GM19025 (cell line): Measurements from ENCODE around the gene SH2B3.
"Not testable (repeated sequence)": the region's sequence is repeated elsewhere in the genome, so short reads cannot be mapped to it uniquely, and the experiment has no call there.

Experiments used
- ATAC-seq: cut with Tn5 transposase; IDR thresholded peaks from one replicate; pipeline ENCODE4 v1.9.1; 2021; ENCODE audit warnings: mild to moderate bottlenecking, low read depth, moderate library complexity; ENCODE audit not compliant: unreplicated experiment

The SH2B3 gene

DNA sequence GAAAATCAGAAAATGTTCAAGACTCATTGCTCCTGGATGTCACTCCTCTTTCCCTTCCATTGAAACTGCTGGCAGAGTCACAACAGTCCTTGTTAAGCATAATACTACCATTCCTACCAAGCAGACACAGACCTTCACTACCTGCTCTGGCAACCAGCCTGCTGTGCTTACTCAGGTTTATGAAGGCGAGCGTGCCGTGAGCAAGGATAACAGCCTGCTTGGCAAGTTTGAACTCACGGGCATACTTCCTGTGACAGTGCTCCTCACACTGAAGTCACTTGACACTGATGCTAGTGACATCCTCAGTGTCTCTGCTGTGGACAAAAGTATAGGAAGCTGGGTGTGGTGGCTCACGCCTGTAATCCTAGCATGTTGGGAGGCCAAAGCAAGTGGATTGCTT lies 21.1 kb upstream of the SH2B3 start:
- no peak for ATAC-seq

DNA sequence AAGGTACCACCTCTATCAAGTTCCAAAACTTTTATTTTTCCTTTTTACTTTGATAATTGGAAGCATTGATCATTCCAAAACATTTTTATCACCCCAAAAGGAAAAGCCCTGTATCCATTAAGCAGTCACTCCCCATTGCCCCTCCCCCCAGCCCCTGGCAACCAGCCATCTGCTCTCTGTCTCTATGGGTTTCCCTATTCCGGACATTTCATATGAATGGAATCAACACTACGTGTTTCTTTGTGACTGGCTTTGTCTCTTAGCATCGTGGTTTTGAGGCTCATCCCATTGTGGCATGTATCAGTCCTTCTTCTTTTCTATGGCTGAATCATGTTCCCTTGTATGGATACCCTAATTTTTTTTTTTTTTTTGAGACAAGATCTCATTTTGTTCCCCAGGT lies 18.8 kb upstream of the SH2B3 start:
- no peak for ATAC-seq

- no peak for ATAC-seq
Measured at GRCh38 chr12:111387747-111388323, 17.9 kb upstream of the SH2B3 start.

DNA sequence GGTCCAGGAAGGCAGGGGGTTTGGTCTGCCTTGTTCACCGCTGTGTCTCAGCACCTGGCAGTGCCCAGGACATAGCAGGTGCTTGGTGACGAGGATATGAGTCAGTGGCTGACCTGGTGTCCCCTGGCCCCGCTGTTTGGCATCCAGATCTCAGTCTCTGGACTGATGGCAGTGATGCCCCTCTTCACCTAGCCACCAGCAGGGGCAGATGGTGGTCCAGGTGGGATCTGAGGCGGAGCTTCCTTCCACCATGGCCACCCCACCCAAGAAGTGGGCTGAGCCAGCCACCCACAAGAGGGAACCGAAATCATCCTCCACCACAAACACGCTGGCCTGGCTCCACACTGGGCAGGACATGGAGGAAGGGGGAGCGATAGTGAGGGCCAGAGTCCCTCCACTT lies 16.1 kb upstream of the SH2B3 start:
- ATAC-seq, result no peak

DNA sequence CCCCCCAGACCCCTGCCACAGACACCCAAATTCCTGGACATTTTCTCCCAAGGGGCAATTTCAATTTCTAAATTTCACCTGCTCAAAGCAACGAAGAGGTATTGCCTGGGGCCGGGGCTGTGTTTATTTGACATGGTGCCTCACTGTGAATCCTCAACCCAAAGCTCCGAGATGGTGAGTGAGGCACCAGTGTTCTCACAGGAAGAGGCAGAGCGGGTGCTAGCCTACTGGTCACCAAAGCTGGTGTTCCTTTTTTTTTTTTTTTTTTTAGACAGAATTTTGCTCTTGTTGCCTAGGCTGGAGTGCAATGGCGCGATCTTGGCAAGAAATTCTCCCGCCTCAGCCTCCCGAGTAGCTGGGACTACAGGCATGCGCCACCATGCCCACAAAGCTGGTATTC lies 14.8 kb upstream of the SH2B3 start:
- no peak for ATAC-seq

- no peak for ATAC-seq
Measured at GRCh38 chr12:111393700-111394300, 11.9 kb upstream of the SH2B3 start.

- no peak for ATAC-seq
Measured at GRCh38 chr12:111394480-111394879, 11.2 kb upstream of the SH2B3 start.

DNA sequence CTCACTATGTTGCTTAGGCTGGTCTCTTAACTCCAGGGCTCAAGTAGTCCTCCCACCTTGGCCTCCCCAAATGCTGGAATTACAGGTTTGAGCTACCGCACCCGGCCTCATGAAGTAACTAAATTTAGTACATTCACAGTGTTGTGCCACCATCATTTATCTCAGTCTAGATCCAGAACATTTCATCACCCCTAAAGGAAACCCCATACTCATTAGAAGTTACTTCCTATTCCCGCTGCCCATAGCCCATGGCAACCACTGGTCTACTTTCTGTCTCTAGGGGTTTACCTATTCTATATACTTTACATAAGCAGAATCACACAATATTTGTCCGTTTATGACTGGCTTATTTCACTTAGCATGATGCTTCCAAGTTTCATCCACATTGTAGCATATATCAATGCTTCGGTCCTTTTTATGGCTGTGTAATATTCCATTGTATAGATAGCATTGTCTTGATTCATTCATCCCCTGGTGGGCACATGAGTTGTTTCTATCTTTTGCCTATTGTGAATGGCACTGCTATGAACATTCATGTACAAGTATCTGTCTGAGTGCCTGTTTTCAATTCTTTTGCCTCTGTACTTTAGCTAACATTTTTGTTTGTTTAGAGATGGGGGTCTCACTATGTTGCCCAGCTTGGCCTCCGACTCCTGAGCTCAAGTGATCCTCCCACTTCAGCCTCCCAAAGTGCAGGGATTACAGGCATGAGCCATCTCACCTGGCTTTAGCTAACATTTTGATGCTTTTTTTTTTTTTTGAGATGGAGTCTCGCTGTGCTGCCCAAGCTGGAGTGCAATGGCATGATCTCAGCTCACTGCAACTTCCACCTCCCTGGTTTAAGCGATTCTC lies 10.2 kb upstream of the SH2B3 start:
- no peak for ATAC-seq

- not testable (repeated sequence) for ATAC-seq
Measured at GRCh38 chr12:111396271-111396670, 9.5 kb upstream of the SH2B3 start.

GRCh38 chr12:111396726-111397445 lies 8.8 kb upstream of the SH2B3 start:
- ATAC-seq, result peak; percentile 71

DNA sequence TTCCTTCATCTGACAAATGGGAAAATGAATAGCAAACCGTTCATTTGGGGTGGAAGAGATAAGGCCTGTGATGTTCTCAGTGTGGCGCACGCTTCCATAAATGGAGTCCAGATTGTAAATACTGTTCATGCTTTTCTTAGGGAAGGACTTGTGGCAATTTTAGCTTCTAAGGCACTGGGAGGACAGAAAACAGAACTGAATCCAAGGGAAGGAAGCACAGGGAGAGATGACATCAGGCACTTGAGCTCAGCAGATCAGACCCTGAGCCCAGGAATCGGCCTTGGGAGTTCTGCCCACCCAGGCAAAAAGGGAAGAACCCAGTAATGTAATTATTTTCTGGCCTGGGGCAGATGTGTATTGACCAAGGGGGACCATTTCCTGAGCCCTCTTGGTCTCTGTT lies 7.2 kb upstream of the SH2B3 start:
- no peak for ATAC-seq

DNA sequence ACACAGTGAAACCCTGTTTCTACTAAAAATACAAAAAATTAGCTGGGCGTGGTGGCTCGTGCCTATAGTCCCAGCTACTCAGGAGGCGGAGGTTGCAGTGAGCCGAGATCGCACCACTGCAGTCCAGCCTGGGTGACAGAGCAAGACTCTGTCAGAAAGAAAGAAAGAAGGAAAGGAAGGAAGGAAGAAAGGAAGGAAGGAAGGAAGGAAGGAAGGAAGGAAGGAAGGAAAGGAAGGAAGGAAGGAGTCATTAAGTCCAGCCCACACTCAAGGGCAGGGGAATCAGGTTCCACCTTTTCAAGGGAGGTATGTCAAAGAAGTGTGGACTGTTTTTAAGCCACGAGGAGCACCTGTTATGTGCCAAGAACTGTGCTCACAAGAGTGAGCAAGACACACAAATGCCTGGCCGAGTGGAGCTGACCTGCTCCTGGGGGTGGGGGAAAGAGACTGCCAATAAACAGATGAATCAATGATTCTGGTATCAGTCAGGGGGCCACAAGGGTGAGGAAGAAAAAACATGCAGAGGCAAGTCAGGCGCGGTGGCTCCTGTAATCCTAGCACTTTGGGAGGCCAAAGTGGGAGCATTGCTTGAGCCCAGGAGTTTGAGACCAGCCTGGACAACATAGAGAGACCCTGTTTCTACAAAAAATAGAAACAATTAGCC lies 5.8 kb upstream of the SH2B3 start:
- not testable (repeated sequence) for ATAC-seq

DNA sequence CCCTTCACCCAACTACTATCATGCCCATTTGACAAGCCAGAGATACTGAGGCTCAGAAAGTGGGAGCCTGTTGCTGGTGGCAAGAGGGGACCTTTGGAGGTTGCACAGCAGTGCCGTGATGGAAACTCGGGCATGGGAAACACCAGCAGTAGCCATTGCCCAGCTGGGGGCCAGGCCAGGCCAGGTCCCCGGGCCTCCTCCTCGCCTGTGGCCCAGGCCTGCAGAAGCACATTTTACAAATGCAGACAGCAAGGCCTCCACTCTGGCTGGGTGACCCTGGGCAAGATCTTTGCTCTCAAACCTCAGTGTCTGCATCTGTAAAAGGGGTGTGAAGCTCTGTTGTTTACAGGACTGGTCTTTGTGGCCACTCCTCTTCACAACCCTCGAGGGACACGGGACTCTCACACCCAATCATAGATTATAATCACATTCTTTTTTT lies 4.5 kb upstream of the SH2B3 start:
- no peak for ATAC-seq

GRCh38 chr12:111402490-111402824 lies 3.3 kb upstream of the SH2B3 start:
- not testable (repeated sequence) for ATAC-seq

DNA sequence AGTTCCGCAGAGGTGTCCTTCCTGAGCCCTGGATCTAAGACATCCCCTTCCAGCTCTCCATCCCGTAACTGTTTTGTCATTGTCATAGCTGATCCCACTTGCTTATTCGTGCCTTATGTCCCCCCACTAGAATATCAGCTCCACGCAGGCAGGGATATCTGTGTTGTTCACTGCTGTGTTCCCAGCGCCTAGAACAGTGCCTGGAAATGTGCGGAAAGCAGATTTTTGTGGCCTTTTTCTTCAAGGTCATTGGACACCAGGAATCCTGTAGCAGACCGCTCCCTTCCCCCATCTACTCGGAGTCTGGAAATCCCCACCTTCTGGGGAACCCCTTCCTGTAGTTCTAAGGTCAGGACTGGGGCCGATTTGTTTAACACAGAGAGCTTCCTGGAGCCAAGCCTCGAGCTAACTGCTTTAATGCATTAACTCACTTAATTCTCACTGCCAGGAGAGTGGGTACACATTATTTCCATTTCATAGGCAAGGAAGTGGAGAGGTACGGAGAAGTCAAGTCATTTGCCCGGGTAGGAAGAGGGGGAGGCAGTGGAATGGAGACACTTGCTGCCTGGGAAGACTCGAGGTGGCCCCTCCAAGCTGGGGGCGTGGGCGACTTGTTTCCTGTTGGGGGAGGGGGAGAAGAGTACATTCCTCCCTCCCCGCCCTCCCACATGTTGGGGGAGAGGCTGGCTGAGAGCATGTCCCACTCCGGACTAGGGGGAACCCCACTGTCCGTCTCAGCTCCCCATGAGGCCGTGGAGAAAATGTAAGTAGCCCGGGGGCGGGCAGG lies 1.2 kb upstream of the SH2B3 start:
- no peak for ATAC-seq

DNA sequence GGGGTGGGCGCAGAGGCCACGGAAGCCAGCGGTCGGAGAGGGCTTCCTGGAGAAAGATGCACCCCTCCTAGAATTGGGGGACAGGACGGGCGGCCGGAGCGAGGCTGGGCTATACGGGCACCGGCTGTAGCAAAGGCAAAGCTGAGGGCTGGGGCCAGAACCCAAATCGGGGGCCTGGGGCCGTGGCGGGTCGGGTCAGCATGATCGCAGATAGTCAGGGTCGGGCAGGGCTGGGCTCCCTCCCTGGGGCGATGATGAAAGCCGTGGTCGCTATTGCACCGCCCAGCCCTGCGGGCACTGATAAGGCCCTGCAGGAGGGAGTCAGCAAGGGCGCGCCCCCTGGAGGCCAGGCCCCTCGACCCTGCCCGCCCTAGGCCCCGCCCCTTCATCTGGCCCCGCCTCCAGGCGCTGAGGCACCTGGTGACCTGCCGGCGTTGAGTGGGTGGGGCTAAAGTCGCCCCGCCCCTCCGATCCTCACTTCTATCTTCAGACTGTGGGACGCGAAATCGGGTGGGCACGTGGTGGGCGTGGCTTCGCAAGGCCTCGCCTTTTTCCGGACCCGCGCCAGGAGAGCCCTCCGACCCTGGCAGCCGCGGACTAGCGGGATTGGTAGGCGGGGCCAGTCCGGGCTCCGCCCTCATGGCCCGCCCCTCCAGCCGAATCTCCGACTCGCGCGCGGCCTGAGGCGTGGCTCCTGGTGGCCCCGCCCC lies 419 bp upstream of the SH2B3 start:
- ATAC-seq, result peak; percentile 57

- no peak for ATAC-seq
Measured at GRCh38 chr12:111406474-111407376, 1.0 kb downstream of the SH2B3 start.

DNA sequence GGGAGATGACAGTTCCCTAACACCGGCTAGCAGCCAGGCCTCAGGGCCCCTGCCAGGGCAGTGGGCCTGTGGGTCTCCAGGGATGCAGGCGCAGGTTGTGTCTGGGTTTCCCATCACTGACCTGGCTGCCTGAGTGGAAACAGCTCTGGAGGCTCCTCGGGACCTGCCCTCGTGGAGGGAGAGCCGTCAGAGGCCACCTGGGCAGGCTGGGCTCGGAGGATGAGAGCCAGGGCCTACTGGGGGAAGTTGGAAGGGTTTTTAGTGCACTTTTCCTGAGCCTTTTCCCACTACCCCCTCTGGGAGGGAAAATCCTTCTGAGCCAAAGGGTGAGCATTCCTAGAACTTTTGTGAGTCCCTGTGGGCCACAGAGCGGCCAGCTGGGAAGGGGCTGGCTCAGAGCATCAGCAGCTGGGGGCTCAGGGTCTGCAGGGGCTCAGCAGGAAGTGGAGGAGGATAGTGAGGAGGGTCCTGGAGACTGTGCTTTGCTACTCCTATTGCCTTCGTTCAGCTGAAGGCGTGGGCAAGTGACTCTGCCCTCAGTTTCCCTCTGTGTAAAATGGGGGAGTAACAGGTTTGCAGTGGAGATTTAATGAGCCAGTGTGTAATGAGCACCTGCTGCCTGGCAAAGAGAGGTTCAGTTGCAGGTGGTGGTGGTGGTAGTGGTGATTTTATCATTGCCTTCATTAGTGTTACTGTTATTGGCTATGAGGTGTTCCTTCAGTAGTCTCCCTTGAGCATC lies 1.8 kb downstream of the SH2B3 start:
- ATAC-seq, result no peak
